ENCODE data around the gene C2CD4A.

The C2CD4A gene

GRCh38 chr15:62060113-62060895 lies 6.5 kb upstream of the C2CD4A start, which contains the start of gene VPS13C:
VPS13C (minus strand) TSS chr15:62060447; CDS start chr15:62060374, 73 bp downstream.
- peak; percentile 82 for DNase-seq

DNA sequence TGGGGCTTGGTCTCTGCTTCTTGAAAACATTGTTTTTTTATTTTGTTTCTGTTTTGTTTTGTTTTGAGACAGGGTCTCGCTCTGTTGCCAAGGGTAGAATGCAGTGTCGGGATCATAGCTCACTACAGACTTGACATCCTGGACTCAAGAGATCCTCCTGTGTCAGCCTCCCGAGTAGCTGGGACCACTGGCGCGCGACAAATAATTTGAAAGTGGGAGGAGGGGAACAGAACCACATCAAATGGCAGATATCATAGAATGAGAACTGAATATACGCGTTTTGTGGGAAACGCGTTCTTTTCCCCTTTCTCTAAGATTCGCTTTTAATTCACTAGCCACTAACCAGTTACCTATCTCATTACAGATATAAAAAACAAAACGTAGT lies 5.9 kb upstream of the C2CD4A start:
- DNase-seq = peak; percentile 35

DNA sequence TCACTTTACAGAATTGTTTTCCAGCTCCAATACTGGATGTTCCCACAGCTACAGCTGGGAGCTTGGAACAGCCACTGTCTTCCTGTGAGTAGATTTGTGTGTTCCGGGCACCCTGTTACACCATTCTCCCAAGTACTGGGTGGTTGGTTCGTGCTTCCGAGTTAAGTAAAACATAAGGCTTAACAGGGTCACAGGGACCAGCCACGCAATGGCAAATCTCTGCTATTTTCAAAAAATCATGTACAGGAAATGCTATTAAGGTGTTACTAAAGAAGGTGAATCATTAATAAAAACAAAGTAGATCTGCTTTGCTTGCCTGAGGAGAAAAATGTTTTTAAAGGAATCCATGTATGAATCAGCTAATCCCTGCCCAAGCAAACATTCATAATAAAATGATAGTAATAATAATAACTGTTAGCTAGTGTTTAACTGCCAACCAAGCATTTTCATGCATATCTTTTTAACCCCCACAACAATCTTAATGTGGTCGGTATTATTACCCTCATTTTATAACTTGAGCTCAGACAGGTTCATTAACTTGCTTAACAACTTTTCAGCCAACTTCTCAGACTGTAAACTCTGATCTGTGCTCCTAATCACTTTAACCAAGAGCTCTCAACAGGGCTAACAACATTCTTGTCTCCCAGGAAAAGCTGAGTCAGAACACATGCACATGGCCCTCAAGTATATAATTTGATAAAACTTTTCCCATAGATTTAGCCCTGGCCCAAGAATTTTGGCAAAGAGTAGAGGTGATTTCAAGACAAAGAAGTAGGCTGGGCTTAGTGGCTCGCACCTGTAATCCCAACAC lies 2.7 kb upstream of the C2CD4A start:
- DNase-seq = no peak

- DNase-seq = no peak
Measured at GRCh38 chr15:62067448-62068044, 769 bp downstream of the C2CD4A start.

DNA sequence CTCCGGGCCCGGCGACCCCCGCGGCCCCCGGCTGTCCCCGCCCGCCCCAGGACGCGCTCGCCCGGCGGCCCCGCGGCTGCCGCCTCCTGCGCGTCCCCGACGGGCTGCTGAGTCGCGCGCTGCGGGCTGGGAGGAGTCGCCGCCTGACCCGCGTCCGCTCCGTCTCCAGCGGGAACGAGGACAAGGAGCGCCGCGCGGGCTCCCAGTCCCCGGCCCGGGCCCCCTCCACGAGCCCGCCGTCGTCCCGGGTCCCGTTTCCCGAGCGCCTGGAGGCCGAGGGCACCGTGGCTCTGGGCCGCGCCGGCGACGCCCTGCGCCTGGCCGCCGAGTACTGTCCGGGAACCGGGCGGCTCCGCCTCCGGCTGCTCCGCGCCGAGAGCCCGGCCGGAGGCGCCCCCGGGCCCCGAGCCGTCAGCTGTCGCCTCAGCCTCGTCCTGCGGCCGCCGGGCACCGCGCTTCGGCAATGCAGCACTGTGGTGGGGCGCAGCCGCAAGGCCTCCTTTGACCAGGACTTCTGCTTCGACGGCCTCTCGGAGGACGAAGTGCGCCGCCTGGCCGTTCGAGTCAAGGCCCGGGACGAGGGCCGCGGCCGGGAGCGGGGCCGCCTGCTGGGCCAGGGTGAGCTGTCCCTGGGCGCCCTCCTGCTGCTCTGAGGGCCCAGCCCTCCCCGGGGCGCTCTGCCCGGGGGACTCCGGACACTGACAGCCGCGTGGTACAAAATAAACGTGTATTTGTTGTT lies 1.5 kb downstream of the C2CD4A start:
- no peak for DNase-seq

GRCh38 chr15:62068810-62069167 lies 2.0 kb downstream of the C2CD4A start:
- DNase-seq = no peak

DNA sequence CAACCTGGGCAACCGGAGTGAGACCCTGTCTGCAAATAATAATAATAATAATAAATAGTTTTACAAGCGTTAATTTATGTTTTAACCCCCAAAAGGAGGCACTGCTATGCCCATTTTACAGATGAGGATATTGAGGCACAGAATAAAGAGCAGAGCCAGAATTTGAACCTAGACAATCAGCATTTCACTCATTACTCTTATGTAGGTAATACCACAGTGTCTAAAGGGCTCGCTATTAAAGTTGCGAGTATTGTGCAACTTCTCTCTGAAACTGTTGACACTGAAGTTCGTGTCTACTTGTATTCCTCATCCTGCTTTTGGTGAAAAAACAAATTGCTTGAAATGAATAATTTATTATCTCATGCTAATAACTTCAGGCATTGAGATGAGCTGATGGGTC lies 2.8 kb downstream of the C2CD4A start:
- no peak for DNase-seq

- no peak for DNase-seq
Measured at GRCh38 chr15:62071711-62072308, 5.0 kb downstream of the C2CD4A start.

- no peak for DNase-seq
Measured at GRCh38 chr15:62075595-62076277, 9.0 kb downstream of the C2CD4A start.

DNA sequence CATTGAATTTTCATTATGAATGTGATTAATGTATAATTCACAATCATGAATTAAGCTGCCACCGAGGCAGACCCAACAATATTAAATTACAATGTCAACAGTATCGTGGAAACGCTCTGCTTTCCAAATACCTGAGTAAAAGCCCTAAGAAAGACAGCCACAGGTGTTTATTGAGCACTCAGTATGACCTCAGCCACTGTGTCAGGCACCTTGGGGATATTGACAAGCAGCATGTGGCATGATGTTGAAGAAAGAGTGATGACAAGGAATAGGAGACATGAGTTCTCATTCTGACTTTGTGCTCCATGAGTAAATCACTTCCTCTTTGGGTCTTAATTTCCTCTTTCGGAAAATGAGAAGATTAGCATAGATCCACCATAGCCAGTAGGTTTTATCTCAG lies 12.8 kb downstream of the C2CD4A start:
- DNase-seq = no peak

- DNase-seq = no peak
Measured at GRCh38 chr15:62083194-62084154, 16.7 kb downstream of the C2CD4A start.

GRCh38 chr15:62085740-62086139 lies 19.0 kb downstream of the C2CD4A start:
- DNase-seq = no peak

- no peak for DNase-seq
Measured at GRCh38 chr15:62087671-62088352, 21.0 kb downstream of the C2CD4A start.

DNA sequence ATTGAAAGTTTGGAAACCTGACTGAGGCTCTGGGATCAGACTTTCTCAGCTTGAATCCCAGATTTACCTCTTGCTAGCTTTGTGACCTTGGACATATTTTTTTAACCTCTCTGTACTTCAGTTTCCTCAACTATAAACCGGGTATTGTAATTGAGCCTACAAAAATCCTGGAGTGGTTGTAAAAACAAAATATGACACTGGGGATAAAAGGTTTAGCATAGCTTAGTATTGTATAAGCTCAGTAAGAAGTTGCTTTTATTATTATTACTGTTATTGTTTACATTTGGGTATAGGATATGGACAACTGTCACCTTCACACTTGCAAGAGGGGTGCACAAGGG lies 21.5 kb downstream of the C2CD4A start:
- no peak for DNase-seq

DNA sequence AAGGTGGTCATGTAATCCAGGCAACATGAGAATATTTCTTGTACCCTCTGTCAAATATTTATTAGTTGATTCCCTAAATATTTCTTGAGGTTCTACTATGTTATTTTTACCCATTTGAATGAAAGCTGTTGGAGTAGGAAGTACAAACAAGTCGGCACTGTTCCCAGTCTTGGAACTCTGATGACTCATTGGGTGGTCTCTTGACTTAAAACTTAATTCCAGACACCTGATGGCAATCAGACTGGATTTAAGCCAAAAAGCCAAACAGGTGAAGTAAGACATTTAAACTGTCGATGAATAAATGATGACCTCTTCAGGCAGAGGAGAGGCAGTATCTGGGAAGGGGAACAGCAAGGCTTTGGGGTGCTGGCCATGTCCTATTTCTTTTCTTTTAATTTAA lies 22.8 kb downstream of the C2CD4A start:
- no peak for DNase-seq

- DNase-seq = no peak
Measured at GRCh38 chr15:62090988-62091387, 24.2 kb downstream of the C2CD4A start.

DNA sequence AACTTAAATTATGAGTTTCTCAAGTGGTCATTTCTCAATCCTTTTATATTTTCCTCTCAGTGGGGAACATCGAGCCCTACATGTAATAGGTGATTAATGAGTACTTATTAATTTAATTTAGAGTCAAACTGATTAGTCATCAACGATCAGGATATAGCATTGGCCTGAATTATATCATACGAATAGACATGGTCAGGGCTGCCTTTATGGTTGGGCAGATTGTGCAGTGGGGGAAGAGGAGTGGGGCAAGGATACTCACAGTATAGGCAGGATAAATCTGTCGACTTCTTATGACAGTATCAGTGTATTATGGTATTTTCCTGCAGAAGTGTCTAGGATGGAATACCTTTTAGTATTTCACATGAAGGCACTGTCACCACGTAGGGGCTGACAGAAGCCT lies 27.0 kb downstream of the C2CD4A start:
- no peak for DNase-seq

- DNase-seq = no peak
Measured at GRCh38 chr15:62094388-62094787, 27.6 kb downstream of the C2CD4A start.

- no peak for DNase-seq
Measured at GRCh38 chr15:62099094-62099601, 32.4 kb downstream of the C2CD4A start.

GRCh38 chr15:62103431-62103830 lies 36.7 kb downstream of the C2CD4A start:
- DNase-seq = no peak

Data from effector CD4-positive, alpha-beta T cell (primary cell).